ENCODE measurements around the gene FOXI3. TPM values are rescaled to one million over a fixed set of nuclear protein-coding genes. Genes with fewer than 3 reads are reported as not detected.

The FOXI3 gene
- not detected in 2 replicates for total RNA-seq

GRCh38 chr2:88452565-88452905 is at the start of gene FOXI3:
Gene FOXI3 (minus strand): TSS chr2:88452693. CDS start chr2:88452535, 158 bp downstream.
- no peak within 1 kb of the TSS for H2AFZ ChIP-seq (ENCODE audit: low read length)

GRCh38 chr2:88500691-88501090 is 48.2 kb upstream of the FOXI3 start:
- peak; percentile 10 for DNase-seq (ENCODE audit: insufficient read length, low spot score, missing footprints)
- no peak overlapping the region for H3K4me2 ChIP-seq (ENCODE audit: insufficient read depth, low read length)
- no peak overlapping the region for H2AFZ ChIP-seq (ENCODE audit: low read length)
- TF ChIP-seq CTCF (IDR thresholded peaks at IDR 0.05; ENCODE audit: extremely low read depth, low read depth, low read length) = no peak
- H4K20me1 ChIP-seq (ENCODE audit: insufficient read depth, low read length) = no peaks in the 10 kb centered on the region
- H3K4me3 ChIP-seq (ENCODE audit: insufficient read depth, low read length) = no peak overlapping the region
- no peaks in the 10 kb centered on the region for H3K4me1 ChIP-seq (ENCODE audit: insufficient read depth, low read length)
- no peaks in the 10 kb centered on the region for H3K9me3 ChIP-seq (ENCODE audit: low read depth, low read length)
- H3K79me2 ChIP-seq (ENCODE audit: insufficient read depth, low read length) = no peaks in the 10 kb centered on the region
- no peaks in the 10 kb centered on the region for H3K27me3 ChIP-seq (ENCODE audit: insufficient read depth, low read length)
- no peaks in the 10 kb centered on the region for H3K36me3 ChIP-seq (ENCODE audit: insufficient read depth, low read length)
- no peak overlapping the region for H3K27ac ChIP-seq (ENCODE audit: low read depth, low read length)

More at GRCh38 chr2:88452565-88452905, at the start of gene FOXI3:
- Histone ChIP-seq H3K9me3 (ENCODE audit: low read depth, low read length) (no peaks in the 10 kb centered on the region), H3K4me3 (ENCODE audit: insufficient read depth, low read length) (no peak within 1 kb of the TSS), H3K79me2 (ENCODE audit: insufficient read depth, low read length) (no peaks in the 10 kb centered on the region), H3K36me3 (ENCODE audit: insufficient read depth, low read length) (no peaks in the 10 kb centered on the region), H3K4me1 (ENCODE audit: insufficient read depth, low read length) (no peaks in the 10 kb centered on the region), H3K27me3 (ENCODE audit: insufficient read depth, low read length) (peaks cover 52% of the 10 kb centered on the region), H3K27ac (ENCODE audit: low read depth, low read length) (no peak within 1 kb of the TSS), H4K20me1 (ENCODE audit: insufficient read depth, low read length) (no peaks in the 10 kb centered on the region), H3K4me2 (ENCODE audit: insufficient read depth, low read length) (no peak within 1 kb of the TSS)
- DNase-seq (ENCODE audit: insufficient read length, low spot score, missing footprints) = no peak
- TF ChIP-seq CTCF (IDR thresholded peaks at IDR 0.05; ENCODE audit: extremely low read depth, low read depth, low read length) = no peak

- no peaks in the 10 kb centered on the region for H3K27me3 ChIP-seq (ENCODE audit: insufficient read depth, low read length)
- H4K20me1 ChIP-seq (ENCODE audit: insufficient read depth, low read length) = no peaks in the 10 kb centered on the region
- H3K27ac ChIP-seq (ENCODE audit: low read depth, low read length) = no peak overlapping the region
- DNase-seq (ENCODE audit: insufficient read length, low spot score, missing footprints) = no peak
- H2AFZ ChIP-seq (ENCODE audit: low read length) = no peak overlapping the region
- no peak for TF ChIP-seq CTCF (IDR thresholded peaks at IDR 0.05; ENCODE audit: extremely low read depth, low read depth, low read length)
- no peaks in the 10 kb centered on the region for H3K9me3 ChIP-seq (ENCODE audit: low read depth, low read length)
- no peaks in the 10 kb centered on the region for H3K4me1 ChIP-seq (ENCODE audit: insufficient read depth, low read length)
- no peaks in the 10 kb centered on the region for H3K36me3 ChIP-seq (ENCODE audit: insufficient read depth, low read length)
- H3K4me2 ChIP-seq (ENCODE audit: insufficient read depth, low read length) = no peak overlapping the region
- no peak overlapping the region for H3K4me3 ChIP-seq (ENCODE audit: insufficient read depth, low read length)
- no peaks in the 10 kb centered on the region for H3K79me2 ChIP-seq (ENCODE audit: insufficient read depth, low read length)
Observed at GRCh38 chr2:88499204-88499603, 46.7 kb upstream of the FOXI3 start.

GRCh38 chr2:88493481-88493880 is 41.0 kb upstream of the FOXI3 start:
- Histone ChIP-seq H3K27ac (ENCODE audit: low read depth, low read length) (no peak overlapping the region), H3K36me3 (ENCODE audit: insufficient read depth, low read length) (no peaks in the 10 kb centered on the region), H4K20me1 (ENCODE audit: insufficient read depth, low read length) (no peaks in the 10 kb centered on the region), H3K4me2 (ENCODE audit: insufficient read depth, low read length) (no peak overlapping the region), H2AFZ (ENCODE audit: low read length) (peak overlapping the region; percentile 16), H3K4me1 (ENCODE audit: insufficient read depth, low read length) (no peaks in the 10 kb centered on the region), H3K79me2 (ENCODE audit: insufficient read depth, low read length) (no peaks in the 10 kb centered on the region), H3K9me3 (ENCODE audit: low read depth, low read length) (no peaks in the 10 kb centered on the region), H3K27me3 (ENCODE audit: insufficient read depth, low read length) (peaks cover 3% of the 10 kb centered on the region), H3K4me3 (ENCODE audit: insufficient read depth, low read length) (no peak overlapping the region)
- no peak for TF ChIP-seq CTCF (IDR thresholded peaks at IDR 0.05; ENCODE audit: extremely low read depth, low read depth, low read length)
- no peak for DNase-seq (ENCODE audit: insufficient read length, low spot score, missing footprints)
